Right hindlimb (tissue), 1 donor: ENCODE data around the gene SLC39A9.

Source experiments
- DNase-seq: peaks from one replicate; pipeline ENCODE4 v3.0.0-alpha.2; 2018

The SLC39A9 gene

GRCh38 chr14:69398053-69398817, at the start of gene SLC39A9, which contains the start of gene ERH:
SLC39A9 (plus strand) TSS chr14:69398692; CDS start chr14:69399370, 678 bp downstream.
ERH (minus strand) TSS chr14:69398299; CDS start chr14:69398233, 66 bp downstream.
- DNase-seq, result peak; percentile 97

- no peak for DNase-seq
Measured at GRCh38 chr14:69349091-69349777, 49.3 kb upstream of the SLC39A9 start.

- no peak for DNase-seq
Measured at GRCh38 chr14:69350892-69351291, 47.6 kb upstream of the SLC39A9 start.

- no peak for DNase-seq
Measured at GRCh38 chr14:69351385-69351784, 47.1 kb upstream of the SLC39A9 start.

- DNase-seq, result no peak
Measured at GRCh38 chr14:69351911-69352310, 46.6 kb upstream of the SLC39A9 start.

- DNase-seq, result no peak
Measured at GRCh38 chr14:69353168-69353567, 45.3 kb upstream of the SLC39A9 start.

GRCh38 chr14:69354383-69355153, 43.9 kb upstream of the SLC39A9 start:
- DNase-seq, result no peak

GRCh38 chr14:69355154-69355597, 43.3 kb upstream of the SLC39A9 start:
- no peak for DNase-seq

- DNase-seq, result peak; percentile 34
Measured at GRCh38 chr14:69355607-69356281, 42.7 kb upstream of the SLC39A9 start.

- DNase-seq, result no peak
Measured at GRCh38 chr14:69356903-69357543, 41.5 kb upstream of the SLC39A9 start.

GRCh38 chr14:69357544-69358200, 40.8 kb upstream of the SLC39A9 start:
- no peak for DNase-seq

GRCh38 chr14:69358233-69358963, 40.1 kb upstream of the SLC39A9 start:
- no peak for DNase-seq

GRCh38 chr14:69358966-69359365, 39.5 kb upstream of the SLC39A9 start:
- DNase-seq, result no peak

- no peak for DNase-seq
Measured at GRCh38 chr14:69360438-69361108, 37.9 kb upstream of the SLC39A9 start.

GRCh38 chr14:69363055-69363454, 35.4 kb upstream of the SLC39A9 start:
- DNase-seq, result no peak

- DNase-seq, result no peak
Measured at GRCh38 chr14:69363964-69364363, 34.5 kb upstream of the SLC39A9 start.

- no peak for DNase-seq
Measured at GRCh38 chr14:69364378-69364777, 34.1 kb upstream of the SLC39A9 start.

- DNase-seq, result no peak
Measured at GRCh38 chr14:69366069-69366468, 32.4 kb upstream of the SLC39A9 start.

GRCh38 chr14:69366761-69367160, 31.7 kb upstream of the SLC39A9 start:
- DNase-seq, result no peak

GRCh38 chr14:69368381-69368780, 30.1 kb upstream of the SLC39A9 start:
- no peak for DNase-seq
